H9 (cell line): ENCODE measurements around the gene ARL4D. TPM values are rescaled to one million over a fixed set of nuclear protein-coding genes. Genes with fewer than 3 reads are reported as not detected.

Experiments
- DNase-seq: peaks from one replicate; pipeline ENCODE4 v3.0.0-alpha.2; 2017
- H2AFZ ChIP-seq: one replicate; pipeline ENCODE4 v1.6.1; 2013; ENCODE audit warnings: mild to moderate bottlenecking, low read length, control low read depth, moderate library complexity
- H2AK5ac ChIP-seq: 2 replicates; pipeline ENCODE4 v1.6.1; 2013; ENCODE audit warnings: low read length, control low read depth, mixed read lengths; ENCODE audit not compliant: insufficient read length
- H2BK120ac ChIP-seq: one replicate; pipeline ENCODE4 v1.6.1; 2013; ENCODE audit warnings: low read depth, mild to moderate bottlenecking, low read length, control low read depth, inconsistent platforms; ENCODE audit not compliant: poor library complexity, severe bottlenecking
- H2BK12ac ChIP-seq: 2 replicates; pipeline ENCODE4 v1.6.1; 2013; ENCODE audit warnings: low read length, control low read depth, mixed read lengths, low read depth; ENCODE audit not compliant: insufficient read length
- H2BK15ac ChIP-seq: 2 replicates; pipeline ENCODE4 v1.6.1; 2013; ENCODE audit warnings: low read depth, low read length, control low read depth
- H2BK20ac ChIP-seq: one replicate; pipeline ENCODE4 v1.6.1; 2013; ENCODE audit warnings: low read depth, mild to moderate bottlenecking, low read length, control low read depth, inconsistent platforms; ENCODE audit not compliant: poor library complexity, severe bottlenecking
- H2BK5ac ChIP-seq: 2 replicates; pipeline ENCODE4 v1.6.1; 2013; ENCODE audit warnings: low read length, control low read depth, mixed read lengths; ENCODE audit not compliant: insufficient read length
- H3K14ac ChIP-seq: 2 replicates; pipeline ENCODE4 v1.6.1; 2013; ENCODE audit warnings: low read length, control low read depth; ENCODE audit not compliant: insufficient read depth
- H3K18ac ChIP-seq: 2 replicates; pipeline ENCODE4 v1.6.1; 2013; ENCODE audit warnings: low read depth, mild to moderate bottlenecking, mixed read lengths, low read length, control low read depth; ENCODE audit not compliant: insufficient read length
- H3K23ac ChIP-seq: 2 replicates; pipeline ENCODE4 v1.6.1; 2013; ENCODE audit warnings: low read length, control low read depth, mixed read lengths, low read depth; ENCODE audit not compliant: insufficient read length
- H3K23me2 ChIP-seq: 2 replicates; pipeline ENCODE4 v1.6.1; 2013; ENCODE audit warnings: low read depth, mild to moderate bottlenecking, mixed read lengths, low read length, control low read depth; ENCODE audit not compliant: insufficient read length, poor library complexity, severe bottlenecking
- H3K27ac ChIP-seq: 2 replicates; pipeline ENCODE4 v1.5.1; 2013; ENCODE audit warnings: low read length, control low read depth, mixed read lengths, low read depth; ENCODE audit not compliant: insufficient read length
- H3K27me3 ChIP-seq: 2 replicates; pipeline ENCODE4 v1.6.1; 2013; ENCODE audit warnings: low read length, control low read depth, inconsistent platforms; ENCODE audit not compliant: insufficient read depth
- H3K4ac ChIP-seq: 2 replicates; pipeline ENCODE4 v1.6.1; 2013; ENCODE audit warnings: low read depth, mild to moderate bottlenecking, control low read depth, inconsistent platforms, low read length, moderate library complexity
- H3K4me1 ChIP-seq: 2 replicates; pipeline ENCODE4 v1.6.1; 2013; ENCODE audit warnings: low read length, control low read depth, inconsistent platforms; ENCODE audit not compliant: insufficient read depth
- H3K4me2 ChIP-seq: 2 replicates; pipeline ENCODE4 v1.6.1; 2013; ENCODE audit warnings: low read length, control low read depth, mixed read lengths; ENCODE audit not compliant: insufficient read length, insufficient read depth
- H3K56ac ChIP-seq: 2 replicates; pipeline ENCODE4 v1.6.1; 2013; ENCODE audit warnings: low read depth, mild to moderate bottlenecking, mixed read lengths, low read length, control low read depth; ENCODE audit not compliant: insufficient read length
- H3K79me1 ChIP-seq: 2 replicates; pipeline ENCODE4 v1.6.1; 2013; ENCODE audit warnings: low read depth, mild to moderate bottlenecking, moderate library complexity, low read length, control low read depth, inconsistent platforms; ENCODE audit not compliant: insufficient read depth, poor library complexity, severe bottlenecking
- H3K79me2 ChIP-seq: 2 replicates; pipeline ENCODE4 v1.6.1; 2013; ENCODE audit warnings: low read length, control low read depth, inconsistent platforms; ENCODE audit not compliant: insufficient read depth
- H3K9ac ChIP-seq: 2 replicates; pipeline ENCODE4 v1.6.1; 2013; ENCODE audit warnings: low read length, control low read depth, mixed read lengths; ENCODE audit not compliant: insufficient read length; ENCODE audit errors: extremely low read depth
- H3K9me3 ChIP-seq: one replicate; pipeline ENCODE4 v1.6.1; 2013; ENCODE audit warnings: low read depth, low read length, inconsistent platforms; ENCODE audit not compliant: control insufficient read depth
- H3T11ph ChIP-seq: one replicate; pipeline ENCODE4 v1.6.1; 2013; ENCODE audit warnings: mild to moderate bottlenecking, low read length, control low read depth, inconsistent platforms
- H4K20me1 ChIP-seq: one replicate; pipeline ENCODE4 v1.6.1; 2013; ENCODE audit not compliant: control insufficient read depth, insufficient read length, insufficient read depth
- H4K5ac ChIP-seq: 2 replicates; pipeline ENCODE4 v1.6.1; 2013; ENCODE audit warnings: low read depth, mild to moderate bottlenecking, mixed read lengths, low read length, control low read depth; ENCODE audit not compliant: insufficient read length
- H4K8ac ChIP-seq: replicated peaks from 2 replicates; pipeline ENCODE4 v1.6.1; 2013; ENCODE audit warnings: low read length, control low read depth, mixed read lengths, low read depth; ENCODE audit not compliant: insufficient read length
- H4K91ac ChIP-seq: 2 replicates; pipeline ENCODE4 v1.6.1; 2013; ENCODE audit warnings: low read depth, mild to moderate bottlenecking, moderate library complexity, mixed read lengths, low read length, control low read depth; ENCODE audit not compliant: insufficient read length
- H3K27ac Mint-ChIP-seq, 3 experiments: 2 replicates in 2 of 3; 3 replicates in 1 of 3; pipeline ENCODE4 v1.8.0; 2020 to 2021; ENCODE audit warnings: mixed read lengths in 3 of 3, mild to moderate bottlenecking in 1 of 3, moderate library complexity in 1 of 3
- H3K27me3 Mint-ChIP-seq: 2 replicates; pipeline ENCODE4 v1.8.0; 2021; ENCODE audit warnings: low read depth, mild to moderate bottlenecking, moderate library complexity, mixed read lengths
- H3K36me3 Mint-ChIP-seq, 3 experiments: 2 replicates in 2 of 3; 3 replicates in 1 of 3; pipeline ENCODE4 v1.8.0; 2020 to 2021; ENCODE audit warnings: low read depth in 3 of 3, mixed read lengths in 3 of 3; ENCODE audit not compliant: insufficient read depth in 1 of 3
- H3K4me1 Mint-ChIP-seq, 2 experiments: 2 replicates each; pipeline ENCODE4 v1.8.0; 2020; ENCODE audit warnings: mixed read lengths in 2 of 2
- H3K4me3 Mint-ChIP-seq, 2 experiments: 2 replicates in 1 of 2; 3 replicates in 1 of 2; pipeline ENCODE4 v1.8.0; 2020 to 2021; ENCODE audit warnings: mild to moderate bottlenecking in 2 of 2, mixed read lengths in 2 of 2, moderate library complexity in 1 of 2
- H3K9me3 Mint-ChIP-seq, 2 experiments: 2 replicates in 1 of 2; 3 replicates in 1 of 2; pipeline ENCODE4 v1.8.0; 2020; ENCODE audit warnings: mild to moderate bottlenecking in 2 of 2, mixed read lengths in 2 of 2, moderate library complexity in 1 of 2
- CTCF ChIP-seq: fragments of 200-600 bp; sonication (generic); conservative IDR thresholded peaks from 3 replicates; pipeline ENCODE4 v1.8.0; 2021; ENCODE audit warnings: antibody characterized with exemption, mild to moderate bottlenecking
- WGBS: extraction: QIAGEN DNeasy Blood & Tissue Kit; methylation state at CpG from one replicate; pipeline ENCODE4 v1.1.7; 2013; ENCODE audit warnings: missing lambda C conversion rate, low lambda C conversion rate, mixed read lengths; ENCODE audit not compliant: insufficient read length; ENCODE audit errors: extremely low coverage; 5-methylcytosine and 5-hydroxymethylcytosine counted together
- total RNA-seq: library from RNA; stranded (reverse); gene quantifications from 2 replicates; pipeline ENCODE4 v1.2.1, GENCODE V29; 2021

ARL4D gene
- total RNA-seq, 1 experiment from 2014 or later = 6.2 TPM

- DNase-seq = no peak
- Histone ChIP-seq H3K18ac (no peak overlapping the region), H3K23me2 (no peaks in the 10 kb centered on the region), H2AK5ac (no peak overlapping the region), H2BK20ac (no peak overlapping the region), H3K9ac (no peak overlapping the region), H2BK120ac (no peak overlapping the region), H3K14ac (no peak overlapping the region), H3K56ac (no peak overlapping the region), H3K4me2 (no peak overlapping the region), H3K27ac (no peak overlapping the region), H3K4me1 (peaks cover 2% of the 10 kb centered on the region; the same call in 1 of the 2 replicates), H3K27me3 (no peaks in the 10 kb centered on the region), H4K8ac (no peak overlapping the region), H2BK12ac (no peak overlapping the region), H3K23ac (no peak overlapping the region), H2AFZ (no peak overlapping the region), H4K91ac (no peak overlapping the region), H4K5ac (no peak overlapping the region), H3T11ph (no peak overlapping the region), H3K79me2 (no peaks in the 10 kb centered on the region), H3K4ac (no peak overlapping the region), H2BK5ac (no peak overlapping the region), H3K9me3 (no peaks in the 10 kb centered on the region), H4K20me1 (no peaks in the 10 kb centered on the region), H2BK15ac (no peak overlapping the region), H3K79me1 (no peaks in the 10 kb centered on the region)
- Mint-ChIP-seq H3K27me3 (no peaks in the 10 kb centered on the region; the same call in 1 of the 2 replicates), H3K36me3 (no peaks in the 10 kb centered on the region), H3K27ac (no peak overlapping the region; a peak in 1 of 7 replicates), H3K9me3 (no peaks in the 10 kb centered on the region), H3K4me1 (peaks cover 12% of the 10 kb centered on the region in 2 experiments; a peak in 3 of 4 replicates), H3K4me3 (no peak overlapping the region)
- TF ChIP-seq CTCF = no peak
- WGBS = no CpG with 5 or more reads among the region's 2 CpGs
Measured at GRCh38 chr17:43442711-43443110, 43.9 kb downstream of the ARL4D start.
